ENCODE results near the gene TBC1D22A.

GRCh38 chr22:47053013-47053725 lies 290.7 kb downstream of the TBC1D22A start:
- no peak for TF ChIP-seq CTCF (IDR thresholded peaks at IDR 0.05; ENCODE audit: low read length)
- TF ChIP-seq EZH2 (optimal IDR thresholded peaks at IDR 0.05; ENCODE audit: low read depth, low read length): no peak
- TF ChIP-seq EZH2phosphoT487 (IDR thresholded peaks at IDR 0.05; ENCODE audit: low read length): no peak
